Measurements from ENCODE around the gene SYNGR3.

- TF ChIP-seq, protein P1, sequence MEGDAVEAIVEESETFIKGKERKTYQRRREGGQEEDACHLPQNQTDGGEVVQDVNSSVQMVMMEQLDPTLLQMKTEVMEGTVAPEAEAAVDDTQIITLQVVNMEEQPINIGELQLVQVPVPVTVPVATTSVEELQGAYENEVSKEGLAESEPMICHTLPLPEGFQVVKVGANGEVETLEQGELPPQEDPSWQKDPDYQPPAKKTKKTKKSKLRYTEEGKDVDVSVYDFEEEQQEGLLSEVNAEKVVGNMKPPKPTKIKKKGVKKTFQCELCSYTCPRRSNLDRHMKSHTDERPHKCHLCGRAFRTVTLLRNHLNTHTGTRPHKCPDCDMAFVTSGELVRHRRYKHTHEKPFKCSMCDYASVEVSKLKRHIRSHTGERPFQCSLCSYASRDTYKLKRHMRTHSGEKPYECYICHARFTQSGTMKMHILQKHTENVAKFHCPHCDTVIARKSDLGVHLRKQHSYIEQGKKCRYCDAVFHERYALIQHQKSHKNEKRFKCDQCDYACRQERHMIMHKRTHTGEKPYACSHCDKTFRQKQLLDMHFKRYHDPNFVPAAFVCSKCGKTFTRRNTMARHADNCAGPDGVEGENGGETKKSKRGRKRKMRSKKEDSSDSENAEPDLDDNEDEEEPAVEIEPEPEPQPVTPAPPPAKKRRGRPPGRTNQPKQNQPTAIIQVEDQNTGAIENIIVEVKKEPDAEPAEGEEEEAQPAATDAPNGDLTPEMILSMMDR (IDR thresholded peaks at IDR 0.05) = no peak
- TF ChIP-seq POLR2A (IDR thresholded peaks at IDR 0.05) = no peak
These were observed 39.6 kb downstream of the SYNGR3 start for GRCh38 chr16:2029350-2029749.
